ENCODE results near the gene MMP8.
"Not testable (repeated sequence)": the region's sequence is repeated elsewhere in the genome, so short reads cannot be mapped to it uniquely, and the experiment has no call there.

The MMP8 gene

DNA sequence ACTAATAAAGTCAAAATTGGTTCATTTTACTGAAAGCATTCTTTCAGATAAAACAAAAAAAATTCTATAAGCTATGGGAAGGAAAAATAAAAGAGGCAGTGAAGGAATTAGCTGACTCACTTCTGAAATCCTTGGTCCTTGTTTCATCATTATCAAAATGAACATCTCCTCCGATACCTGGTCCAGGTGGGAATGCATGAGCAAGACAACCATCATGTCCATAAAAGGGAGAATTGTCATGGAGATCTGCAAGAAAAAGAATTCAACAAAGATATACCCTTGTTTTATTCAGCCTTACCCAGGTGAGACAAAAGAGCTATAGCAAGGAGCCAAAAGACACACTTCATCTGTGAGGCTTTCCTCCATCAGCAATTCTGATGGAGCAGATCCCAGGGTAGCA lies 28.5 kb upstream of the MMP8 start:
- no peaks in the 10 kb centered on the region for H3K4me1 Mint-ChIP-seq
- no peak overlapping the region for H3K4me3 Mint-ChIP-seq
- H3K27ac Mint-ChIP-seq, result no peak overlapping the region
- H3K27me3 Mint-ChIP-seq (ENCODE audit: low read depth, poor library complexity), result peaks cover 10% of the 10 kb centered on the region
- no peak for DNase-seq
- peaks cover 6% of the 10 kb centered on the region for H3K36me3 Mint-ChIP-seq (ENCODE audit: low read depth)
- TF ChIP-seq, protein P1, sequence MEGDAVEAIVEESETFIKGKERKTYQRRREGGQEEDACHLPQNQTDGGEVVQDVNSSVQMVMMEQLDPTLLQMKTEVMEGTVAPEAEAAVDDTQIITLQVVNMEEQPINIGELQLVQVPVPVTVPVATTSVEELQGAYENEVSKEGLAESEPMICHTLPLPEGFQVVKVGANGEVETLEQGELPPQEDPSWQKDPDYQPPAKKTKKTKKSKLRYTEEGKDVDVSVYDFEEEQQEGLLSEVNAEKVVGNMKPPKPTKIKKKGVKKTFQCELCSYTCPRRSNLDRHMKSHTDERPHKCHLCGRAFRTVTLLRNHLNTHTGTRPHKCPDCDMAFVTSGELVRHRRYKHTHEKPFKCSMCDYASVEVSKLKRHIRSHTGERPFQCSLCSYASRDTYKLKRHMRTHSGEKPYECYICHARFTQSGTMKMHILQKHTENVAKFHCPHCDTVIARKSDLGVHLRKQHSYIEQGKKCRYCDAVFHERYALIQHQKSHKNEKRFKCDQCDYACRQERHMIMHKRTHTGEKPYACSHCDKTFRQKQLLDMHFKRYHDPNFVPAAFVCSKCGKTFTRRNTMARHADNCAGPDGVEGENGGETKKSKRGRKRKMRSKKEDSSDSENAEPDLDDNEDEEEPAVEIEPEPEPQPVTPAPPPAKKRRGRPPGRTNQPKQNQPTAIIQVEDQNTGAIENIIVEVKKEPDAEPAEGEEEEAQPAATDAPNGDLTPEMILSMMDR (IDR thresholded peaks at IDR 0.05), result no peak
- peaks cover 14% of the 10 kb centered on the region for H3K9me3 Mint-ChIP-seq

DNA sequence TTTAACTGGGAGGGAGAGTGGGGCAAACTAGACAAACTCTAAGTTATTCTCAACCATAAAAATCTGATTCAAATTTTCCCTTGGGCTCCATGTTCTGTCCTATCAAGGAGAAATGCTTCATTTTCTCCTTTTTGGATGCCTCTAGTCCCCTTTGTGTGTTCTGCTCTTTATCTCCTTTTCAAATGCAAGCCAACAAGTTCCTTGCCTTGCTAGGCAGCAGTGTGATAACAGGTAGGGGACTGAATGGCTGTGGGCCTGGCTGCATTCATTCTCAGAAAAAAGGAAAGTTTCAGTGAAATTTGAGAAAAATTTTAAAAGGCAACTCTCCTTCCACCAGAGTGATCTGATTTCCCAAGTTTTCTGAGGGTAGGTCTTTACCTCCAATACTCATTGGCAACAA lies 26.9 kb upstream of the MMP8 start:
- Mint-ChIP-seq H3K4me3 (no peak overlapping the region), H3K36me3 (ENCODE audit: low read depth) (peaks cover 18% of the 10 kb centered on the region), H3K27ac (no peak overlapping the region), H3K9me3 (peaks cover 28% of the 10 kb centered on the region), H3K4me1 (peaks cover 7% of the 10 kb centered on the region), H3K27me3 (ENCODE audit: low read depth, poor library complexity) (peaks cover 10% of the 10 kb centered on the region)
- DNase-seq, result no peak
- TF ChIP-seq, protein P1 (IDR thresholded peaks at IDR 0.05), result no peak

DNA sequence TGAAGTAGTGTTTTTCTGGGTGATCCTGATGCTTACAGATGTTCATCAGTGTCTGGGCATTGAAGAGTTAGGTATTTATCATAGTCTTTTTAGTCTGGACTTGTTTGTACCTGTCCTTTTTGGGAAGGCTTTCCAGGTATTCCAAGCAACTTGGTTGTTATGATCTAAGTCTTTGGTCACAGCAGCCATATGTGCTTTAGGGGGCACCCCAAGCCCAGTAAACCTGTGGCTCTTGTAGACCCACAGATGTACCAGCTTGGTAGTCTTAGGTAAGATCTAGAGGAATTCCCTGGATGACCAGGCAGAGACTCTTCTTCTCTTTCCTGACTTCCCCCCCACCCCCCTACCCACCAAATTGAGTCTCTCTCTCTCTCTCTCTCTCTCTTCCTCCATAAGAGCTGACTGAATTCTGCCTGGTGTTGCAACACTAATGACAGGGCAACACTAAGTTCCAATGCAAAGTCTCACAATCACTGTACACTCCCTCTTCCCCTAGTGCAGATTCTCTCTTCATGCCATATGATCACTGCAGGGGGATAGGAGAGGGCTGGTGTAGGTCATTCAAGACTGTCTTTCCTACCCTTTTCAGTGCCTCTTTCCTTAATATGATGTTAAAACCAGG lies 24.5 kb upstream of the MMP8 start:
- Mint-ChIP-seq H3K4me3 (no peak overlapping the region), H3K4me1 (peaks cover 7% of the 10 kb centered on the region)

DNA sequence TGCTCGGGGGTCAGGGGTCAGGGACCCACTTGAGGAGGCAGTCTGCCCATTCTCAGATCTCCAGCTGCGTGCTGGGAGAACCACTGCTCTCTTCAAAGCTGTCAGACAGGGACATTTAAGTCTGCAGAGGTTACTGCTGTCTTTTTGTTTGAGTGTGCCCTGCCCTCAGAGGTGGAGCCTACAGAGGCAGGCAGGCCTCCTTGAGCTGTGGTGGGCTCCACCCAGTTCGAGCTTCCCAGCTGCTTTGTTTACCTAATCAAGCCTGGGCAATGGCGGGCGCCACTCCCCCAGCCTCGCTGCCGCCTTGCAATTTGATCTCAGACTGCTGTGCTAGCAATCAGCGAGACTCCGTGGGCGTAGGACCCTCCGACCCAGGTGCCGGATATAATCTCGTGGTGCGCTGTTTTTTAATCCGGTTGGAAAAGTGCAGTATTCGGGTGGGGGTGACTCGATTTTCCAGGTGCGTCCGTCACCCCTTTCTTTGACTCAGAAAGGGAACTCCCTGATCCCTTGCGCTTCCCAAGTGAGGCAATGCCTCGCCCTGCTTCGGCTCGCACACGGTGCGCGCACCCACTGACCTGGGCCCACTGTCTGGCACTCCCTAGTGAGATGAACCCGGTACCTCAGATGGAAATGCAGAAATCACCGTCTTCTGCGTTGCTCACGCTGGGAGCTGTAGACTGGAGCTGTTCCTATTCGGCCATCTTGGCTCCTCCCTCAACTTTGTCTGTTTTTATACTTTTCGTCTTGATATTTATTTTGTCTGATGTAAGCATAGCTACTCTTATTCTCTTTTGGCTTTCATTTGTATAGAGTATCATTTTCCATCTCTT lies 22.2 kb upstream of the MMP8 start:
- Mint-ChIP-seq H3K9me3 (peaks cover 45% of the 10 kb centered on the region), H3K36me3 (ENCODE audit: low read depth) (peaks cover 18% of the 10 kb centered on the region), H3K4me3 (peak overlapping the region; percentile 66)
- not testable (repeated sequence) for H3K27me3 Mint-ChIP-seq (ENCODE audit: low read depth, poor library complexity); H3K4me1 Mint-ChIP-seq; H3K27ac Mint-ChIP-seq; DNase-seq

More for the DNA sequence above, 24.5 kb upstream of the MMP8 start:
- peaks cover 41% of the 10 kb centered on the region for H3K9me3 Mint-ChIP-seq
- H3K27ac Mint-ChIP-seq, result no peak overlapping the region
- H3K36me3 Mint-ChIP-seq (ENCODE audit: low read depth), result peaks cover 18% of the 10 kb centered on the region
- peaks cover 4% of the 10 kb centered on the region for H3K27me3 Mint-ChIP-seq (ENCODE audit: low read depth, poor library complexity)
- TF ChIP-seq, protein P1 (IDR thresholded peaks at IDR 0.05), result no peak
- no peak for DNase-seq

DNA sequence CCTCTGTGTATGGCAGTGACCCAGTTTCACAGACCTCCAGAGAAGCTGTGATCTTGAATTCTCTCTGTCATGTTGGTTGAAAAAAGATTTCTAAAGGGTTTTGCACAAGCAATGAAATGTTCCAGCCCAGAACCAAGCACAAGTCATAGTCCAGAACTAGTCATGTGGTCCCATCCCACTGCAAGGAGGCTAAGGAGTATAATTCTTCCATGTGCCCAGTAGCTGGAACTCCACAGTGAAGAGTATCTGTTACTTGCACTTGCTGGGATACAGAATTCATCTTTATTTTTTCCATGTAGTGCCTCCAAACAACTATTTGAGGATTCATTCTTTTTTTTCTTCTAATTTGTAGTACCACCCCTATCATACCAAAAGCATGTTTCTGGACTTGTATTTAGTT lies 9.9 kb upstream of the MMP8 start:
- H3K36me3 Mint-ChIP-seq (ENCODE audit: low read depth), result no peaks in the 10 kb centered on the region
- peaks cover 13% of the 10 kb centered on the region for H3K4me1 Mint-ChIP-seq
- TF ChIP-seq, protein P1 (IDR thresholded peaks at IDR 0.05), result no peak
- H3K9me3 Mint-ChIP-seq, result peaks cover 17% of the 10 kb centered on the region
- no peak overlapping the region for H3K27ac Mint-ChIP-seq
- H3K4me3 Mint-ChIP-seq, result no peak overlapping the region
- DNase-seq, result no peak
- H3K27me3 Mint-ChIP-seq (ENCODE audit: low read depth, poor library complexity), result no peaks in the 10 kb centered on the region

DNA sequence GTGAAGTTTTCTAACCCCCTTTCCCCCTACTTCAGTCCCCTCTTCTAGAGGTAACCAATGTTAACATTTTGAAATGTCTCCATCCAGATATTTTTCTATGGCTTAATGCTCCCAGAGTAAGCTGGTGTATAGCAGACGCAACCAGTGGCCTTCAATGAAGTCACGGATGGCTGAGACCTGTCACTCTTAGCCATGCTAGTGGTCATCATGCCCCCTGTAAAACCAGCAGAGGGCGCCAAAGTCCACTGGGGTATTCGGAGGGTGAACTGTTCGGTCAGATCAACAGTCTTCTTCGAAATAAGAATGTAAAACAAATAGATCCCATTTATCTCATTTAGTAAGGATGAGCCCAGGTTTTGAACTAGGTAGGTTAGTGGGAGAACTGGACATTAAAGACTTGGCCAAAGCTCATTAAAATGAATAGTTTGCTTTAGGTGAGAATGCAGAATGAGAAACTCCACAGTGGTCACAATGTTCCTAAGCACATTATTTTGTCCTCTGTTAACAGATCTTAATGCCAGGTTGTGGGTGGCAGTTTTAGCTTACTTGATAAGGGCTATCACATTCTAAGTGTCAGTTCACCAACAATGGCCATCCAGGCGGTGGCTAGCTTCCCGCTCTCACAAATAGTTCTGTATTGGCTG lies 8.6 kb upstream of the MMP8 start:
- no peak overlapping the region for H3K27ac Mint-ChIP-seq
- no peak overlapping the region for H3K4me3 Mint-ChIP-seq
- TF ChIP-seq, protein P1 (IDR thresholded peaks at IDR 0.05), result peak; percentile 71
- H3K9me3 Mint-ChIP-seq, result peaks cover 4% of the 10 kb centered on the region
- H3K36me3 Mint-ChIP-seq (ENCODE audit: low read depth), result no peaks in the 10 kb centered on the region
- no peaks in the 10 kb centered on the region for H3K27me3 Mint-ChIP-seq (ENCODE audit: low read depth, poor library complexity)
- peaks cover 13% of the 10 kb centered on the region for H3K4me1 Mint-ChIP-seq
- DNase-seq, result peak; percentile 65

DNA sequence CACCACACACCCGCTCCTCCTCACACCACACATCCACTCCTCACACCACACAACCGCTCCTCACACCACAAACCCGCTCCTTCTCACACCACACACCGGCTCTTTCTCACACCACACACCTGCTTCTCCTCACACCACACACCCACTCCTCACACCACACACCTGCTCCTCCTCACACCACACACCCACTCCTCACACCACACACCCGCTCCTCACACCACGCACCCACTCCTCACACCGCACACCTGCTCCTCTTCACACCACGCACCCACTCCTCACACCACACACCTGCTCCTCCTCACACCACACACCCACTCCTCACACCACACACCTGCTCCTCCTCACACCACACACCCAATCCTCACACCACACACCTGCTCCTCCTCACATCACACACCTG lies 6.2 kb upstream of the MMP8 start:
- H3K27me3 Mint-ChIP-seq (ENCODE audit: low read depth, poor library complexity); H3K4me1 Mint-ChIP-seq; H3K9me3 Mint-ChIP-seq; DNase-seq; H3K27ac Mint-ChIP-seq; H3K36me3 Mint-ChIP-seq (ENCODE audit: low read depth); H3K4me3 Mint-ChIP-seq: not testable (repeated sequence)

All from nephron progenitor cell (in vitro differentiated cells).